ENCODE measurements around the gene ATP5IF1.

Gene ATP5IF1

DNA sequence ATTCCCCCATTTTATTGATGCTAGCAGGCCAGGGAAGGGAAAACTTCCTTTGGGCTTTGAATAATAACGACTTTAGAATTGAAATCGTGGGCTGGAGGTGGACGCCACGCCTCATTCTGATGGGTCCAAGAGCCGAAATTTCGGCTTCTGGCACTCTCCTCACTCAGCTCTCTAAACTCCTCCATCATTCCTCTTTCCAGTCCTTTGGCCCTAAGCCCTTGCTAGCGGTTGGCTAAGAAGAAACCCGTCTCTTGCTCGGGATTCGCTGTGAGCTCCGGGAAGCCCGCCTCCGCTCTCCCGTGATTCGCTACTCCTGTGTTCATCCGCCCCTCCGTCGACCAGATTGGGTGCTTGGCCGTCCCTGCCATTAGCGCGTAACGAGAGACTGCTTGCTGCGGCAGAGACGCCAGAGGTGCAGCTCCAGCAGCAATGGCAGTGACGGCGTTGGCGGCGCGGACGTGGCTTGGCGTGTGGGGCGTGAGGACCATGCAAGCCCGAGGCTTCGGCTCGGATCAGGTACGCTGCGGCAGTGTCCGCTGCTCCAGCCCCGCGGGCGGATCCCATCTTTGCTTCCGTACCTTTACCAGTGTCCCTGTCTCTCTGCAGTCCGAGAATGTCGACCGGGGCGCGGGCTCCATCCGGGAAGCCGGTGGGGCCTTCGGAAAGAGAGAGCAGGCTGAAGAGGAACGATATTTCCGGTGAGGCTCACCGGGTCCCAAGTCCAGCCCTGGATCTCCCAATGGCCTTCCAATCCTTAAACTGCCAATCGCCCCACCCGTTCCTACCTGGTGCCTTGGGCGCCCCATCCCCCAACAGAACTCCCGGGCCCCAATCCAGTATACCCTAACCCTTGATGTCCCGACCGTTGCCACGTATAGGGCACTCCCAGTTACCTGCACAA, at the start of gene ATP5IF1:
TSS of gene ATP5IF1 (plus strand) at position 370 of the 901 bp plus-strand sequence. CDS start at position 430, 60 bp downstream.
- no peaks in the 10 kb centered on the region for H3K27me3 ChIP-seq (ENCODE audit: control insufficient read depth, insufficient read depth, low read length)
- H3K4me1 ChIP-seq (ENCODE audit: control insufficient read depth, insufficient read depth, low read length): peaks cover 6% of the 10 kb centered on the region; the same call in 1 of the 2 replicates
- peak within 1 kb of the TSS; percentile 82 for H3K27ac ChIP-seq (ENCODE audit: low read depth, low read length)
- H3K4me3 ChIP-seq (ENCODE audit: low read depth, low read length): peak within 1 kb of the TSS; percentile 88
- peak within 1 kb of the TSS; percentile 88 for H3K9ac ChIP-seq (ENCODE audit: low read depth, low read length)
- no peaks in the 10 kb centered on the region for H3K9me3 ChIP-seq (ENCODE audit: control insufficient read depth, insufficient read depth, low read length)
- peaks cover 14% of the 10 kb centered on the region for H3K36me3 ChIP-seq (ENCODE audit: control insufficient read depth, insufficient read depth, low read length)

DNA sequence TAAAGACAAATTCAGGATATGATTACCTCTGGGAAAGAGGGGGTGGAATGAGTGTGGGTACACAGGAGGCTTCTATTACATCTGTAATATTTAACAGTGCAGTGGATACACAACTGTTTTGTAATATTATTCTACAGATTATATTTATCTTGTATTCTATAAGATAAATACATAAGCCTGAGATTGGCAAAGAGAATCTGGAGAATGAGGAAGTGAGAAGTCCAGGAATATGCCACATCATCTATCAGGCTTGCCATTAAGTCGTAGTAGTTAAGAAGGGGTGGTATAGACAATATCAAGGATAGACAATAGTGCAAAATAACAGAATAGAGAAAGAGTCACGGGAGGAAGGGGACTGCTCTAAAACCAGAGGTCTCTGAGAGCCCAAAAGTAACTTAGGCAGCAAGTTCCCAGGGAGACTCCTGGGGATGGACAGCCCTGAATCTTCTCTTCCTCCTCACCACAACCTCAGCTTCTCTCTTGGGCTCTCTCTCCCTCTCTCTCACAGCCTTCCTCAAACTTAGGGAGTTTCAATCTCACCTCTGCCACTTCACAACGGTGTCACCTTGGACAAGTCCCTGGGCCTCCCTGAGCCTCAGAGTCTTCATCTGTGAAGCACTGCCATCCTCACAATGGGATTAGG, 45.5 kb upstream of the ATP5IF1 start:
- Histone ChIP-seq H3K27ac (ENCODE audit: low read depth, low read length) (no peak overlapping the region), H3K4me3 (ENCODE audit: low read depth, low read length) (no peak overlapping the region), H3K9me3 (ENCODE audit: control insufficient read depth, insufficient read depth, low read length) (no peaks in the 10 kb centered on the region), H3K27me3 (ENCODE audit: control insufficient read depth, insufficient read depth, low read length) (no peaks in the 10 kb centered on the region), H3K9ac (ENCODE audit: low read depth, low read length) (no peak overlapping the region), H3K4me1 (ENCODE audit: control insufficient read depth, insufficient read depth, low read length) (peaks cover 8% of the 10 kb centered on the region), H3K36me3 (ENCODE audit: control insufficient read depth, insufficient read depth, low read length) (no peaks in the 10 kb centered on the region)

DNA sequence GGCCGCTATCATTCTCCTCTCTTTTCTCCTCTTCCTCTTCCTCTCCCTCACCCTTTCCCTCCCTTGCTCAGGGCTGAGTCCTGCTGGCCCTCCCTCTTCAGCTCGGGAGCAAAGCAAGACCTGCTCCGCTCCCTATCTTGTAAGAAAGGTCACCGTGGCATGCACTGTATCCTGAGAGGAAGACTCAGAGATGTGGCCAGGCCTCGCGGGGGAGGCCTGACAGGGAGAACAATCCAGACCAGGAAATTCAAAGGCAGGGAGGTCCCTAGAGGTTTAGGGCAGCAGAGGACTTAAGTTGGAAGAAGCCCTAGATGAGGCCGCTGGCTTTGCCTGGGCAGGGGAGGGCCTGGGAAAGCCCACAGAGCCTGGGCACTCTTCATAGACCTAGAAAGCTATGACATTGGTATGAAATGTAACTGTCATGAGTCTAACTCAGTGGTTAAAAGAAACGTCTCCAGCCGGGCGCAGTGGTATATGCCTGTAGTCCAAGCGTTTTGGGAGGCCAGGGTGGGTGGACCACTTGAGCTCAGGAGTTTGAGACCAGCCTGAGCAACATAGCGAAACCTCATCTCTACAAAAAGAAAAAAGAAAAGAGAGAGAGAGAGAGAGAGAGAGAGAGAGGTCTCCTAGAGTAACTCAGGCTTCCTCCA, 44.8 kb upstream of the ATP5IF1 start:
- no peaks in the 10 kb centered on the region for H3K36me3 ChIP-seq (ENCODE audit: control insufficient read depth, insufficient read depth, low read length)
- no peak overlapping the region for H3K4me3 ChIP-seq (ENCODE audit: low read depth, low read length)
- H3K27me3 ChIP-seq (ENCODE audit: control insufficient read depth, insufficient read depth, low read length): no peaks in the 10 kb centered on the region
- H3K4me1 ChIP-seq (ENCODE audit: control insufficient read depth, insufficient read depth, low read length): peaks cover 13% of the 10 kb centered on the region
- no peaks in the 10 kb centered on the region for H3K9me3 ChIP-seq (ENCODE audit: control insufficient read depth, insufficient read depth, low read length)
- H3K9ac ChIP-seq (ENCODE audit: low read depth, low read length): no peak overlapping the region
- H3K27ac ChIP-seq (ENCODE audit: low read depth, low read length): no peak overlapping the region

DNA sequence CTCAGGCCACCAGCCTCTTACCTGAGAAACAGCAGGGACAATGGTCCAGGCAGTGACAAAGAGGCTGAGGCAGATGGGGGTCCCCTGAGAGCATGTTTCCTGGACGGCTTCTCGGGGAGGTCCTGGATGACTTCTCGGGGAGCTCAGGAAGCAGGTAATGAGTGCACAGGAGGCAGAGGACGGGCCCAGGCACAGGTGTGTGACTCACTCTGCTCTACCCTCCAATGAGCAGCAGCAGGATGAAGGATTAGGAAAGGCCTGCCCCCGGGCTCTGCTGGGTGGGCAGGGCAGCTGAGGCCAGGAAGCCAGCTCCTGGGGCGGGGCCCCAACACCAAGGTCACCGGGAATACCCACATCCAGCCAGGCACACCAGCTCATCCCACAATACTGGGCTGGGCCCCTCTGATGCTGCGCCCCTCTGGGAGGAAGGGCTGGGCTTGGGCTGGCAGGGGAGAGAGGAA, 42.2 kb upstream of the ATP5IF1 start:
- H3K4me3 ChIP-seq (ENCODE audit: low read depth, low read length): no peak overlapping the region
- H3K4me1 ChIP-seq (ENCODE audit: control insufficient read depth, insufficient read depth, low read length): peaks cover 29% of the 10 kb centered on the region
- peaks cover 4% of the 10 kb centered on the region; the same call in 1 of the 2 replicates for H3K36me3 ChIP-seq (ENCODE audit: control insufficient read depth, insufficient read depth, low read length)
- no peaks in the 10 kb centered on the region for H3K27me3 ChIP-seq (ENCODE audit: control insufficient read depth, insufficient read depth, low read length)
- no peak overlapping the region for H3K9ac ChIP-seq (ENCODE audit: low read depth, low read length)
- no peak overlapping the region for H3K27ac ChIP-seq (ENCODE audit: low read depth, low read length)
- H3K9me3 ChIP-seq (ENCODE audit: control insufficient read depth, insufficient read depth, low read length): no peaks in the 10 kb centered on the region

DNA sequence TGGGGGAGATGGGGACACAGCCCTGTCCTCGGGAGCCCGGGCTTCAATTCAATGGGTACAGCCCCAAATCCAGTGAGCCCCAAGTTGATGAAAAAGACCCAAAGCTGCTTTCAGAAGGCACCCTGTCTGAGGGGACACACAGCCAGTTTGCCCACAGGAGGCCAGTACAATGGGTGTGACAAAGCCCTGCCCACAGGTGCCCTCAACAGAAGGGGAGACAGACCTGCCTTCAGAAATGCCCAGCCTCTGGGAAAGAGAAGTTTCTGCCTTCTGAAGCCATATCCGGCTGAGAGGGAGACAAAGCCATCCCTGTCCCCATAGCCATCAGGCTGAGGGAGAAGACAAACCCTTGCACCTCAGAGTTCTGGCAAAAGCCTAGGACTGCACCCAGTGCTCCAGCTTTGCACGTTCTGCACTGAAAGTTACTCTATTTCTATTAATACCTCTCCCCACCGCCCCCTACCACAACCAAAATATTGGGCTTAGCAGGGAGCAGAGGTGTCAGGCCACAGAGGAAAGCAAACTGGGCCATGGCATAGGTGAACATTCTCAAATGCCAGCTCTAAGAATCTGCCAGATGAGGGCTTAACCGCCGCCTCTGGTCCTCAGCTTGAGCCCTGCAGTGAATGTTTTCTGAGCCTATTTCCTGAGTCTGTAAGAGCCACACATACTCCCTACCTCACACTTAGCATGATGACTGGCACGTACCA, 41.4 kb upstream of the ATP5IF1 start:
- H3K36me3 ChIP-seq (ENCODE audit: control insufficient read depth, insufficient read depth, low read length): peaks cover 12% of the 10 kb centered on the region
- no peak overlapping the region for H3K9ac ChIP-seq (ENCODE audit: low read depth, low read length)
- peaks cover 29% of the 10 kb centered on the region for H3K4me1 ChIP-seq (ENCODE audit: control insufficient read depth, insufficient read depth, low read length)

DNA sequence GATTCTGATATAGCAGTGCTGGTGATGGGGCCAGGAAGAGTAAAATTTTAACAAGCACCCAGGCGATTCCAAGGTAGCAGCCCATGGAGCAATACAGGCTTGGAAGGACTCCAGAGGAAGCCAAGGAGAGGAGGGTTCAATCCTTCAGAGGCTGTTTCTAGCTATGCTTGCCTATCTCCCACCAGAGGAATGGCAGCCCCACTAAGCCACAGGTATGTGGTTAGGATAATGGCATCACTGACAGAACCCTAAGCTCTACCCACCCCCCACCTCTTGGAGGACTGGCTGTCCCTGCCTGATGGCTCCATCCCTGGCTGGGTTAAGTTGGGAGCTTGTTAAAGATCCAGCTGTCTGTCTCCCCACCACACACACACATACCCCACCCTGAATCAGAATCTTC, 40.1 kb upstream of the ATP5IF1 start:
- H3K4me3 ChIP-seq (ENCODE audit: low read depth, low read length): no peak overlapping the region
- H3K36me3 ChIP-seq (ENCODE audit: control insufficient read depth, insufficient read depth, low read length): peaks cover 25% of the 10 kb centered on the region
- peaks cover 29% of the 10 kb centered on the region for H3K4me1 ChIP-seq (ENCODE audit: control insufficient read depth, insufficient read depth, low read length)
- H3K27me3 ChIP-seq (ENCODE audit: control insufficient read depth, insufficient read depth, low read length): no peaks in the 10 kb centered on the region
- no peak overlapping the region for H3K9ac ChIP-seq (ENCODE audit: low read depth, low read length)
- H3K27ac ChIP-seq (ENCODE audit: low read depth, low read length): peak overlapping the region; percentile 51
- H3K9me3 ChIP-seq (ENCODE audit: control insufficient read depth, insufficient read depth, low read length): no peaks in the 10 kb centered on the region

More for the DNA sequence above, 41.4 kb upstream of the ATP5IF1 start:
- Histone ChIP-seq H3K27ac (ENCODE audit: low read depth, low read length) (no peak overlapping the region), H3K4me3 (ENCODE audit: low read depth, low read length) (no peak overlapping the region), H3K27me3 (ENCODE audit: control insufficient read depth, insufficient read depth, low read length) (no peaks in the 10 kb centered on the region), H3K9me3 (ENCODE audit: control insufficient read depth, insufficient read depth, low read length) (no peaks in the 10 kb centered on the region)

DNA sequence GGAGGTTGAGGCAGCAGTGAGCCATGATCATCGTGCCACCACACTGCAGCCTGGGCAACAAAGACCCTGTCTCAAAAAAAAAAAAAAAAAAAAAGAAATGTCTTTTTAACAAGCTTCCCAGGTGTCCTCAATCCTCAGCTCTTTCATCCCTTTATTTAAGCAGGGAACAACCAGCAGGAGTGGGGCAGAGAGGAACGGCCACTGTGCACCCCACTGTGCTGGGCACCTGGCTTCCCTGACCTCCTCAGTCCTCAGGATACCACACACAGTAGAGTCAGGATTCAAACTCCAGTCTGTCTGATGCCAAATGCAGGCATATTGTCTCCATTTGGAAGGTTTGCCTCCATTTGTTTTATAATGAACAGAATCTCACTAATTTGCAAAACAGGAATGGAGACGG, 39.6 kb upstream of the ATP5IF1 start:
- peaks cover 29% of the 10 kb centered on the region for H3K4me1 ChIP-seq (ENCODE audit: control insufficient read depth, insufficient read depth, low read length)
- H3K27me3 ChIP-seq (ENCODE audit: control insufficient read depth, insufficient read depth, low read length): no peaks in the 10 kb centered on the region
- no peak overlapping the region for H3K4me3 ChIP-seq (ENCODE audit: low read depth, low read length)
- peaks cover 30% of the 10 kb centered on the region for H3K36me3 ChIP-seq (ENCODE audit: control insufficient read depth, insufficient read depth, low read length)
- H3K9me3 ChIP-seq (ENCODE audit: control insufficient read depth, insufficient read depth, low read length): no peaks in the 10 kb centered on the region
- H3K27ac ChIP-seq (ENCODE audit: low read depth, low read length): peak overlapping the region; percentile 49
- no peak overlapping the region for H3K9ac ChIP-seq (ENCODE audit: low read depth, low read length)

DNA sequence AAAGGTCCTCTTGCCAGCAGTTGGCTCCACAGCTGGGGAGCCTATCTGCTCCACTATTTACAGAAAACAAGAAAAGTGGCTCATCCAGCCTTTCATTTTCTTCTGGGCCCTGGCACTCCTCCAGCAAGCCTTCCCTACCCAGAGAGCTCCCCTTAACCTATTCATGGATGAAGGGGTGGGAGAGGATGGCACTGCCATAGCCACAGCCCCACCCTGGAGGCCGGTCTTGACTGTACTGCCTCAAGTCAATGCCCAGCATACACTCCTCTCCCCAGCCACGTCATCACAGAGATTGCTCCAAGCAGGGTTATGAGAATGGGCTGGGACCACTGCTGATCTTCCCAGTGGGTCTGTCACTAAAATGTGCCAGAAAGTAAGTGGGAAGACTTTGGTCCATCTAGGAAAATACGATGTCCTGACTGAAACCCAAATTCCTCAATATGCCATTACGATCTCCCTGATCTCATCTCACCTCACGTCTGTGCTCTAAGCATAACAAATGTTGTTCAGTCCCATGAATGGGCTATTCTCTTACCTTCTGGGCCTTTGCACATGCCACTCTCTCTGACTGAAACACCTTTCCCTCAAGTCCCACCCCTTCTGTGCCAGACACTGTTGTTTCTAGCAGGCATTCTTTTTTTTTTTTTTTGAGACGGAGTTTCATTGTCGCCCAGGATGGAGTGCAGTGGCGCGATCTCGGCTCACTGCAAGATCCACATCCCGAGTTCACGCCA, 38.1 kb upstream of the ATP5IF1 start:
- Histone ChIP-seq H3K27ac (ENCODE audit: low read depth, low read length) (no peak overlapping the region), H3K36me3 (ENCODE audit: control insufficient read depth, insufficient read depth, low read length) (peaks cover 37% of the 10 kb centered on the region), H3K27me3 (ENCODE audit: control insufficient read depth, insufficient read depth, low read length) (no peaks in the 10 kb centered on the region), H3K9ac (ENCODE audit: low read depth, low read length) (no peak overlapping the region), H3K4me3 (ENCODE audit: low read depth, low read length) (no peak overlapping the region), H3K4me1 (ENCODE audit: control insufficient read depth, insufficient read depth, low read length) (peaks cover 29% of the 10 kb centered on the region), H3K9me3 (ENCODE audit: control insufficient read depth, insufficient read depth, low read length) (no peaks in the 10 kb centered on the region)

DNA sequence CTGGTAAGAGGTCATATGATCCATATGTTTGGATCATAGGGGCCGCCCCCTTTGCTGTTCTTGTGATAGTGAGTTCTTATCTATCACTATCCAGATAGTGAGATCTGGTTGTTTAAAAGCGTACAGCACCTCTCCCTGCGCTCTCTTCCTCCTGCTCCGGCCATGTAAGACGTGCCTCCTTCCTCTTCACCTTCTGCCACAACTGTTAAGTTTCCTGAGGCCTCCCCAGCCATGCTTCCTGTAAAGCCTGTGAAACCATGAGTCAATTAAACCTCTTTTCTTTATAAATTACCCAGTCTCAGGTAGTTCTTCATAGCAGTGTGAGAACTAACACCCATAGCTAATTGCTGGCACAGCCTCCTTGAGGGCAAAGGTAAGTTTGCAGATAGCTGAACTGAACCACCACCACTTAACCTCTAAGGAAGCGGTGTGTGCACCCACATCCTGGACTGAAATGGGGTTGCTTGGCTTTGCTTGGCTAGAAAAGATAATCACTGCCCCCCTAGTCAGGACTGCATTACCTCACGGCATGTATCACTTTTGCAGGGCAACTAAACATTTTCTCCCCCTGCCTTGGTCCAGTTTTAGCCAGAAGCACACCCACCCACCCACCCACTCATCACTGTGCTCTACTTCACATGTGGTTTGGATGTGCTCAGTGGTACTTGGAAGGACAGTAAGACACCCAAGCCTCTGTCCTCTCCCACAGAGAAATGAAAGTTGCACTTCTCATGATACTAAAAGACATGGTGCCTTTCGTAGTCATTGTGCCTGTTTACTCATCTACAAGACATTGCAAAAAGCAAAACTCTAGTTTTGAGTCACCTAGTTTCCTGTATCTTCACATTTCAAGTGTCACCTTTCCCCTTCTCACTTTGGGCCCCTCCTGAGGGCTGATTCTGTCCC, 36.3 kb upstream of the ATP5IF1 start:
- peaks cover 21% of the 10 kb centered on the region for H3K4me1 ChIP-seq (ENCODE audit: control insufficient read depth, insufficient read depth, low read length)
- no peak overlapping the region for H3K4me3 ChIP-seq (ENCODE audit: low read depth, low read length)
- H3K9ac ChIP-seq (ENCODE audit: low read depth, low read length): no peak overlapping the region
- no peak overlapping the region for H3K27ac ChIP-seq (ENCODE audit: low read depth, low read length)
- H3K36me3 ChIP-seq (ENCODE audit: control insufficient read depth, insufficient read depth, low read length): peaks cover 54% of the 10 kb centered on the region
- no peaks in the 10 kb centered on the region for H3K9me3 ChIP-seq (ENCODE audit: control insufficient read depth, insufficient read depth, low read length)
- no peaks in the 10 kb centered on the region for H3K27me3 ChIP-seq (ENCODE audit: control insufficient read depth, insufficient read depth, low read length)
